Stimulated activated CD4-positive, alpha-beta T cell treated with anti-CD3 and anti-CD28 coated beads, Interleukin-1b, Interleukin-23, amount 100 ng/mL, for 4 hours (primary cell): Measurements from ENCODE around the gene MYOF.
"Not testable (repeated sequence)": the region's sequence is repeated elsewhere in the genome, so short reads cannot be mapped to it uniquely, and the experiment has no call there.

Experiments used
- DNase-seq, 2 donors: peaks; one replicate each; pipeline ENCODE4 v3.0.0-alpha.2; 2020; ENCODE audit warnings: low read depth in 2 of 2

The MYOF gene

GRCh38 chr10:93390306-93391090, 91.6 kb downstream of the MYOF start:
- no peak for DNase-seq

- DNase-seq = no peak
Measured at GRCh38 chr10:93386631-93387369, 95.3 kb downstream of the MYOF start.

GRCh38 chr10:93385345-93385744, 96.8 kb downstream of the MYOF start:
- DNase-seq = no peak

GRCh38 chr10:93384006-93384405, 98.1 kb downstream of the MYOF start:
- DNase-seq = no peak

- no peak for DNase-seq
Measured at GRCh38 chr10:93383562-93383981, 98.6 kb downstream of the MYOF start.

GRCh38 chr10:93379731-93380575, 102.2 kb downstream of the MYOF start:
- no peak for DNase-seq

- no peak for DNase-seq
Measured at GRCh38 chr10:93378997-93379730, 103.0 kb downstream of the MYOF start.

GRCh38 chr10:93378039-93378438, 104.1 kb downstream of the MYOF start:
- no peak for DNase-seq

GRCh38 chr10:93376372-93377293, 105.5 kb downstream of the MYOF start:
- DNase-seq = peak in 1 of 2 donors; percentile 47

- no peak for DNase-seq
Measured at GRCh38 chr10:93370961-93371360, 111.2 kb downstream of the MYOF start.

GRCh38 chr10:93369588-93370164, 112.5 kb downstream of the MYOF start:
- no peak for DNase-seq

GRCh38 chr10:93368210-93368609, 113.9 kb downstream of the MYOF start:
- DNase-seq = no peak

GRCh38 chr10:93367664-93368063, 114.5 kb downstream of the MYOF start:
- DNase-seq = no peak

GRCh38 chr10:93364966-93365365, 117.2 kb downstream of the MYOF start:
- DNase-seq = no peak

- no peak for DNase-seq
Measured at GRCh38 chr10:93363891-93364648, 118.1 kb downstream of the MYOF start.

- DNase-seq = not testable (repeated sequence)
Measured at GRCh38 chr10:93358398-93358797, 123.7 kb downstream of the MYOF start.

GRCh38 chr10:93357680-93358079, 124.5 kb downstream of the MYOF start:
- no peak for DNase-seq

- DNase-seq = no peak
Measured at GRCh38 chr10:93356516-93356915, 125.6 kb downstream of the MYOF start.

GRCh38 chr10:93352638-93353383, 129.3 kb downstream of the MYOF start:
- no peak for DNase-seq
